SK-N-SH treated with all-trans-retinoic acid at 6 μM for 48 hours (cell line): ENCODE measurements around the gene DNAJB4.

Source experiments
- PATZ1 ChIP-seq: fragments of 250-450 bp; sonication (Bioruptor Pico); IDR thresholded peaks from 2 replicates; pipeline ENCODE4 v1.8.0; 2020; ENCODE audit warnings: mild to moderate bottlenecking, moderate library complexity, borderline replicate concordance
- PPARA ChIP-seq: fragments of 250-450 bp; sonication (Bioruptor Pico); IDR thresholded peaks from 2 replicates; pipeline ENCODE4 v1.5.0; 2020; ENCODE audit warnings: mild to moderate bottlenecking, borderline replicate concordance
- SNAI2 ChIP-seq: fragments of 250-450 bp; sonication (Bioruptor Pico); IDR thresholded peaks from 2 replicates; pipeline ENCODE4 v1.5.0; 2020; ENCODE audit warnings: mild to moderate bottlenecking, moderate library complexity
- ZC3H10 ChIP-seq: fragments of 250-450 bp; sonication (Bioruptor Pico); IDR thresholded peaks from 2 replicates; pipeline ENCODE4 v1.5.1; 2021; ENCODE audit warnings: mild to moderate bottlenecking, moderate library complexity
- ZFP3 ChIP-seq: fragments of 250-450 bp; sonication (Bioruptor Pico); IDR thresholded peaks from 2 replicates; pipeline ENCODE4 v1.5.0; 2020; ENCODE audit warnings: mild to moderate bottlenecking, moderate library complexity

DNA sequence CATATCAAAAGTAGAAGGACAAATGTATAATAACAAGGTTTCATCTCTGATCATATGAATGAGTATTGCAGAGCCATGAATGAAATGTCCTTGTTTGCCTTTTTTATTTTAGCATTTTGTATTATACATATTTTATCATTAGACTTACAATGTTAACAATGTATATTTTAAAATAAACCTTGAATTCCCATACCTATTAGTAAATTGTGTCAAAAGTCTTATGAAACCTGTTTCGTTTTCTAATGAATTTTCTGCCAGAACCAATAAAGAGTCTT, 646 bp downstream of the DNAJB4 start:
- TF ChIP-seq ZFP3 (no peak), PATZ1 (CRISPR knock-in tag) (no peak), PPARA (no peak), ZC3H10 (no peak), SNAI2 (CRISPR knock-in tag) (no peak)
